ENCODE measurements around the gene DLGAP1.

DNA sequence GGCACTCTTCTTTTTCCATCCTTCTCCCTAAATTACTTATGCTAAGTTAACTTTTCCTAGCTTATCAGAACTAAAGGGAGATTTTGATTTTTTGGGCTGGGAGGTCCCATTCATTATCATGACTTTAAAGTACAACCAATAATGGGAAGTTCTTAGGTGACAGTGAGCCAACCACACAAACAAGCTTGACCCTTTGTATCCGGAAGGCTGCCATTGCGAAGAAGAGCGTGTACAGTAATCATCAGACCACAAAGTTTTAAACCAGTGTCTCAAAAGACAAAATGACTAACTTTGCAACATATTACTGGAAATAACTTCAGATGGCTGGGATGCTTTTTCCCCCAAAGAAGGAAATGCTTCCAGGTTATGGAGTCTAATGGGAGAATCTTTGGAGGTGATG, 707.0 kb downstream of the DLGAP1 start:
- TF ChIP-seq, protein P1, sequence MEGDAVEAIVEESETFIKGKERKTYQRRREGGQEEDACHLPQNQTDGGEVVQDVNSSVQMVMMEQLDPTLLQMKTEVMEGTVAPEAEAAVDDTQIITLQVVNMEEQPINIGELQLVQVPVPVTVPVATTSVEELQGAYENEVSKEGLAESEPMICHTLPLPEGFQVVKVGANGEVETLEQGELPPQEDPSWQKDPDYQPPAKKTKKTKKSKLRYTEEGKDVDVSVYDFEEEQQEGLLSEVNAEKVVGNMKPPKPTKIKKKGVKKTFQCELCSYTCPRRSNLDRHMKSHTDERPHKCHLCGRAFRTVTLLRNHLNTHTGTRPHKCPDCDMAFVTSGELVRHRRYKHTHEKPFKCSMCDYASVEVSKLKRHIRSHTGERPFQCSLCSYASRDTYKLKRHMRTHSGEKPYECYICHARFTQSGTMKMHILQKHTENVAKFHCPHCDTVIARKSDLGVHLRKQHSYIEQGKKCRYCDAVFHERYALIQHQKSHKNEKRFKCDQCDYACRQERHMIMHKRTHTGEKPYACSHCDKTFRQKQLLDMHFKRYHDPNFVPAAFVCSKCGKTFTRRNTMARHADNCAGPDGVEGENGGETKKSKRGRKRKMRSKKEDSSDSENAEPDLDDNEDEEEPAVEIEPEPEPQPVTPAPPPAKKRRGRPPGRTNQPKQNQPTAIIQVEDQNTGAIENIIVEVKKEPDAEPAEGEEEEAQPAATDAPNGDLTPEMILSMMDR (IDR thresholded peaks at IDR 0.05): no peak
- TF ChIP-seq POLR2AphosphoS5 (IDR thresholded peaks at IDR 0.05): no peak
